GM19455 (cell line): ENCODE results near the gene CDK18.

ENCODE experiments used
- ATAC-seq: cut with Tn5 transposase; IDR thresholded peaks from one replicate; pipeline ENCODE4 v1.9.1; 2021; ENCODE audit not compliant: unreplicated experiment

CDK18 gene

DNA sequence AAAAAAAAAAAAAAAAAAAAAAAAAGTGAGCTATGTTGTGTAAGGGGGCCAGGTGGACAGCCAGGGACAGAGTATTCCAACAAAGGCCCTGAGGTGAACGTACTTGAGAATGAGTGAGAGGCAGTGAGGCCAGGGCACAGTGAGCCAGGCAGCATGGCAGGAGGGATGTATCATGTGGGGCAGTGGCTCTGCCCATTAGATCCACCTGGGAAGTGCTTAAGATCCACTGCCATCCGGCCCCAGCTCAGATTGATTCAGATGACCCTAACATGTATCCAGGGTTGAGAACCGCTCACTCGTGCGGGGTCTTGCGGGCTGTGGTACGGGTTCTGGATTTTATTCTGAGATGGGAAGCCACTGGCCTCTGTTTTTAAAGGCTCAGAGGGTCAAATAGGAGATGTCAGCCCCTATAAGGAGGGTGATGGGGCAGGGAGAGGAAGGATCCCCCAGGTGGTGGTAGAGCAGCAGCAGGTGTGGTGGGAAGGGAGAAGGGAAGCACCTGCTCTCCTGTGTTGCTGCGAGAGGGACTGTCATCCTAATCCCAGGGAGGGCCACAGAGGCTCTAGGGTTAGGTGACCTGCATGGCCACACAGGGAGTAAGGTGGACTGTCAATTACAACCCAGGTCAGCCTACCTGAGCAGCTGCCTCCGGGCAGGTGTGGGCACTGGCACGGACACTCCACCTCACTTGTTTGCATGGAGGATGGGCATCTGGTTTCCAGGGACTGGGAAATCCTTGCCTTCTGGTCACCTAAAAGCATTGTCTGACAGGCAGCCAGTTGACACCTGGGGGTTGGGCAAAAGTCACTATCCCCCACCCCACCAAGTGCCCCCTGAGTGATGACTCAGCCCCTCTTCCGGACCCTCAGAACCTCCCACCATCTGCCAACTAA is 31.6 kb downstream of the CDK18 start:
- ATAC-seq = no peak

DNA sequence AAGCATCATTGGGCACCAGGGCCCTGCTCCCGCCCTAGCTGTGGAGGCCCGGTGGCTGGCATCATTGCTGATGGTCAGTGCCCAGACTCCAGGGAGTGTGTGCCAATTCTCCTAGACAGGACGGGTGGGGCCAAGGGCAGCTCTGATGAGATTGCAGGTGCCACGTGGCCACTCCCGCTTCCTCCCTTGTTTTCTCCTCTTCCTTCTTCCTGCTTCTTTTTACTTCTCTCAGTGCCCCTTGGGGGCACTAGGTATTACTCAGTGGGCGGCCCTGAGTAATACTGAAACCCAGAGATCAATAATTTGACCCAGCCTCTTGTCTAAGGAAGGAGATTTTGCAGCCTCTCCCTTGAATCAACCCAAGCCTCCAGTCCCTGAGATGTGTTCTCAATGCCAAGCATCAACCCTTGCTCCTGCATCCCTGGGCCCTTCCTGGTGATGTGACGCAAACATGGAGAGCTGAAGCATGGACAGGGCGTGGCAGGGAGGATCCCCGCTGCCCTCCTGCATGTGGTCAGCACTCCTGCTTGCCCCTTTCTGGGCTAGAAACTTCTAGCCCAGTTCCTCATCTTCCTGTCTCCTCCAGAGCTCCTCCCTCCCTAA is 32.4 kb downstream of the CDK18 start:
- no peak for ATAC-seq

GRCh38 chr1:205537386-205538018 is 33.0 kb downstream of the CDK18 start:
- ATAC-seq = no peak

GRCh38 chr1:205538235-205538840 is 33.9 kb downstream of the CDK18 start:
- no peak for ATAC-seq

GRCh38 chr1:205541161-205541886 is 36.9 kb downstream of the CDK18 start:
- no peak for ATAC-seq

GRCh38 chr1:205542367-205542766 is 37.9 kb downstream of the CDK18 start:
- no peak for ATAC-seq

GRCh38 chr1:205543351-205544301 is 39.2 kb downstream of the CDK18 start:
- no peak for ATAC-seq

DNA sequence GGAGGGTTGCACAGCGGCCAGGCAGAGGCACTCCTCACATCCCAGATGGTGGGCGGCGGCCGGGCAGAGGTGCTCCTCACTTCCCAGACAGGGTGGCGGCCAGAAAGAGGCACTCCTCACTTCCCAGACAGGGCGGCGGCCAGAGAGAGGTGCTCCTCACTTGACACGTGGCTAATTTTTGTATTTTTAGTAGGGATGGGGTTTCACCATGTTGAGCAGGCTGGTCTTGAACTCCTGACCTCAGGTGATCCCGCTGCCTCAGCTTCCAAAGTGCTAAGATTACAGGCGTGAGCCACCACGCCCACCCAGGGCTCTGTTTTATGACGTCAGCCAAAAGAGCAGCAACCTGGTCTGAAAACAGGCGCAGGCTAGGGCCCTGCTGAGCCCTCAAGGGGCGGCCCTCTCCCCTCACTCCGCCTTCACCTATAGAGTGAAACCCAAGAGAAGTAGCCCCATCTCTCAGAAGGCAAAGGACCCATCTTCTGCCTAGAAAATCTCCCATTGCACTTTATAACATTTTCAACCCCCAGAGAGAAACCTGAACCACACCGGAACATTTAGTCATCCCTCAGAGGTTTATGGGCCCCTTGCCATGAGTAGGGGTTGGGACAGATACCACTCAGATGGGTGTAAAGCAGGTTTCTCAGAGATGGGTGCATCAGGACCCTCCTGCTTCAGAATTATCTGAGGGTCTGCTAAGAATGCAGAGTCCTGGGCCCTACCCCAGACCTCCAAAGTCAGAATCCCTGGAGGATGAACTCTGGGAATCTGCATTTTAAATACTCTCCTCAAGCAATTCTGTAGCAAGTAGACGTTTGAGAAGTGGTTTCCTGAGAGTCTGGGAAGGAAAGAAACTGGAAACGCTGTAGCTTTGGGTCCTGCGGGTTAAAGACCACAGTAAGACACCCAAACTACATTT is 40.8 kb downstream of the CDK18 start:
- ATAC-seq = no peak

- no peak for ATAC-seq
Measured at GRCh38 chr1:205545991-205546390, 41.5 kb downstream of the CDK18 start.

GRCh38 chr1:205546541-205546940 is 42.1 kb downstream of the CDK18 start:
- no peak for ATAC-seq

GRCh38 chr1:205547936-205548827 is 43.7 kb downstream of the CDK18 start:
- ATAC-seq = no peak

DNA sequence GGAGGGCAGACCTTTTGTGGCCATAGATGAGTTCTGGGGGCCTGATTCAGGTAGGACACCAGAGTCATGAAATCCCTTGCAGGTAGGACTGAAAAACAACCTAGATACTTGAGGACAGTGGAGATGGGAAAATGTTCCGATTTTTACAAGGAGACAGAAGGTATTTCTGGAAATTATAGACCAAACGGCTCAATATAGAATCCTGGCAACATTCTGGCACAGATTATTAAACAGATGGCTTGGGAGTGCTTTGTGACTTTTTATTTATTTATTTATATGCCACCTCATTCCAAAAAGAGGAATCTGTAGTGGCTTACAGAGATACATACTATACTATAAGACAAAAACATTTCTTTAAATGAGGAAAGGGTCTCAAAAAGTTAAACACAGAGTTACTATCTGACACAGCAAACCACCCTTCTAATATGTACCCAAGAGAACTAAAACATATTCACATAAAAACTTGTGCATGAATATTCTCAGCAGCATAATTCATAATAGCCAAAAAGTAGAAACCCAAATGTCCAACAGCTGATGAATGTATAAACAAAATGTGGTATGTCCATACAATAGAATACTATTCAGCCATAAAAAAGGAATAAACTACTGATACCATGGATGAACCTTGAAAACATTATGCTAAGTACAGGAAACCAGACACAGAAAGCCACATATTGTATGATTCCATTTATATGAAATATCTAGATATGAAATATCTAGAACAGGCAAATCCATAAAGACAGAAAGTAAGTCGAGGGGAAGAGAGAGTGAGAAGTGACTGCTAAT is 49.8 kb downstream of the CDK18 start:
- ATAC-seq = no peak

GRCh38 chr1:205561501-205562203 is 57.2 kb downstream of the CDK18 start:
- ATAC-seq = no peak

DNA sequence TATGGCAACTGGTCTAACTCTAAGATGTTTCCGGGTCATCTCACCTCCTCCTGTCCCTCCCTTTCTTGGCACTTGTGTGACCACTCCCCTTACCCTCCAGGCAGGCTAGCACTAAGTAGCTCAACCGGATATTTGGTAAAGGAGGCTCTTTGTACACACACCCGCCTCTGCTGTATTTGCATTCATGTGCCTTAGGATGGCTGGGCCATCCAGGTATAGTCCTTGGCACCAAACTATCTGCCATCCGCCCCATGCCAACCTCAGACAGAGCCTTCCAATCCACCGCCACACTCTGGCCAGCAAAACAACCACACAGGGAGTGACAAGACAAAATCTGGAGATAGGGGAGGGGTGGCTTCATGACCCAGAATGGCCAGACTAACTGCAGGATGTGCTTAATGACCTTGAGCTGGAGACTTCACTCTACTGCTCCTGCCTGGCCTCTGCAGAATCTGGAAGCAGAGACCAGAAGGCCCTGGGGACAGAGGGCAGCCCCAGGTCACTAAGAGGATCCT is 59.5 kb downstream of the CDK18 start:
- no peak for ATAC-seq

DNA sequence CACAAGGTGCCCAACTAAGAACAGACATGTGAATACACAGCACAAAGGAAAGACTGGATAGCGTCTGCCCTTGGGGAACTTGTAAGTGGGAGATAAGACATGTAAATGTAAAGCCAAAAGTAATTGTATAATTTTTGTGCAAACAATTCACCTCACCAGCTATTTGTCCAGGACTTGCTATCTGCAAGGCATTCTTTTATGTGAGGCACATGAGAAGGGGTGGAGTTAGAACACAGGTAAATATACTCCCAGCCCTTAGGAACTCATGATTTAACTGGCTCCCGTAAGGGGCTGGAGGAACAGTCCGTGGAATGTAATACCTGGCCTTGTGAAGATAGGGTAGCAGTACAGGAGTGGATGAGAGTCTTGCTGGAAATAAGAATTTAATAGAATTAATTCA is 61.3 kb downstream of the CDK18 start:
- no peak for ATAC-seq

DNA sequence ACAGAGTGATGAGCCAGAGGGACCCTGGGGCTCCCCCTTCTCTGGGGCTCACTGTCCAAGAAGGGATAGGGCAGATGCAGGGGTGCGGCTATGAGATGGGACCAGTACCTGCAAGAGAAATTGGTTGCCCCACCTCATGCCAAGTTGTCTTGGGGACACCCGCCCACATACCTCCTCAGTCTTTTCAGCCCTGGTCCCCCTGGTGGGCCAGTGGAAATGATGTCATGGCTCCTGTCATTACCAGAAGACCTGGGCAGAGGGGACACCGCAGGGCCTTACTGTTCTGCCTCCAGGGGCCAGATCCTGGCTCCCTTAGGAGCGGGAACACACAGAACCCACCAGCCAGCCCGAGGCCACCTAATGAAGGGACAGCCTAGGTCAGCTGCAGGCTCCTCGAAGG is 63.2 kb downstream of the CDK18 start:
- no peak for ATAC-seq
